ENCODE results near the gene CTU2.

GRCh38 chr16:88697116-88697830 is 9.0 kb upstream of the CTU2 start:
- TF ChIP-seq CTCF (IDR thresholded peaks at IDR 0.05; ENCODE audit: low read length), result no peak
- no peak for TF ChIP-seq EZH2 (IDR thresholded peaks at IDR 0.05; ENCODE audit: borderline replicate concordance, low read length)
